Large intestine (tissue), 3 donors: ENCODE results near the gene CEACAM20. TPM values are rescaled to one million over a fixed set of nuclear protein-coding genes. Genes with fewer than 3 reads are reported as not detected.
"Not testable (repeated sequence)": the region's sequence is repeated elsewhere in the genome, so short reads cannot be mapped to it uniquely, and the experiment has no call there.

Source experiments
- DNase-seq, 2 donors: peaks; one replicate each; pipeline versions ENCODE4 v3.0.0 to v3.0.0-alpha.2; 2013
- H3K27ac ChIP-seq: one replicate; pipeline ENCODE4 v1.5.1; 2013; ENCODE audit warnings: low read length
- H3K27me3 ChIP-seq: 2 replicates; pipeline ENCODE4 v1.6.1; 2013; ENCODE audit warnings: low read length; ENCODE audit not compliant: control insufficient read depth, insufficient read depth
- H3K36me3 ChIP-seq: 2 replicates; pipeline ENCODE4 v1.6.1; 2013; ENCODE audit warnings: low read length; ENCODE audit not compliant: control insufficient read depth, insufficient read depth
- H3K4me1 ChIP-seq: one replicate; pipeline ENCODE4 v1.6.1; 2013; ENCODE audit warnings: low read length; ENCODE audit not compliant: control insufficient read depth, insufficient read depth
- H3K4me3 ChIP-seq: one replicate; pipeline ENCODE4 v1.5.1; 2013; ENCODE audit warnings: low read length
- H3K9me3 ChIP-seq: one replicate; pipeline ENCODE4 v1.6.1; 2013; ENCODE audit warnings: mild to moderate bottlenecking, low read depth, low read length, moderate library complexity; ENCODE audit not compliant: control insufficient read depth
- WGBS: methylation state at CpG from one replicate; pipeline ENCODE4 v1.1.5; 2013; ENCODE audit warnings: low lambda C conversion rate; ENCODE audit not compliant: insufficient coverage; 5-methylcytosine and 5-hydroxymethylcytosine counted together
- polyA plus RNA-seq: library from polyadenylated mRNA; unstranded; fragments of 120-200 nt; gene quantifications from one replicate; pipeline ENCODE4 v1.2.1, GENCODE V29; 2013

The CEACAM20 gene
- polyA plus RNA-seq, 1 donor, result 2.6 TPM

DNA sequence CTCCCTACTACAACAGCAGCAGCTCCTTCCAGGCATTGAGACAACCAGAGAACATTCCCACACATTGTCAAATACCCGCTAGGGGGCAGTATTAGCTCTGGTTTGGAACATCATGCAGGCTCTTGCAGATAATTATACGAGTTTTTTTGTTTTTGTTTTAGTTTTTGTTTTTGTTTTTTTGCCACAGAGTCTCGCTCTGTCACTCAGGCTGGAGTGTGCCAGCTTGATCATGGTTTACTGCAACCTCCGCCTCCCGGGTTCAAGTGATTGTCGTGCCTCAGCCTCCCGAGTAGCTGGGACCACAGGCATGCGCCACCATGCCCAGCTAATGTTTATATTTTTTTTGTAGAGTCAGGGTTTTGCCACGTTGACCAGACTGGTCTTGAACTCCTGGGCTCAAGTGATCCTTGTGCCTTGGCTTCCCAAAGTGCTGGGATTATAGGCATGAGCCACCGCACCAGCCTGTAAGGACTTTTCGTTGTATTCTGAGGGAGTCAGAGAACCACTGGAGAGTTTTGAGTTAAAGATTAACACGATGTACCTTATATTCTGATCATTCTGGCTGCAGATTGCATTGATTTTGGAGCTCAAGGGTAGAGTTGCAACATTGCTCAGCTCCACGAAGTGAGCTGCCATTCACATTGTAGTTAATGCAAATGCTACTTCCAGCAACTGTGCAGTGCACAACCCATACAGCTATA, 41.7 kb upstream of the CEACAM20 start:
- 0% methylated on average over 2 of the region's 13 CpGs for WGBS
- peak; percentile 66 to 78 for DNase-seq
- H3K36me3 ChIP-seq, result no peaks in the 10 kb centered on the region
- no peaks in the 10 kb centered on the region for H3K9me3 ChIP-seq
- peak overlapping the region; percentile 11 for H3K27ac ChIP-seq
- no peaks in the 10 kb centered on the region for H3K27me3 ChIP-seq
- peaks cover 30% of the 10 kb centered on the region for H3K4me1 ChIP-seq
- H3K4me3 ChIP-seq, result no peak overlapping the region

DNA sequence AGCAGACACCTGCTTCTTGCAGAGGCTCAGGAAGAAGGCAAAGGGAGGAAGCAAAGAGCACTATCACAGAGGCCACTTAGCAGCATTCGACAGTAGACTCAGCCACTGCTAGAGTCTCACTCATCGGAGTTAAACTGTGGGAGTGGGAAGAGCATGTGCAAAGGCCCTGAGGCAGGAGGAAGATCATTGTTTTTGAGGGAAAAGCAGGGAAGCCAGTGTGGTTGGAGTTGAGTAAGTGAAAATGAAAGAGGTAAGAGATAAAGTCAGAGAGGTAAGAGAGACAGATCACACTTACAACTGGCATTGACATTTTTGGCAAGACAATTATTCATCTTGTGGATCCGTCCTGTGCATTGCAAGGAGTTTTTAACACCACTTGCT, 41.1 kb upstream of the CEACAM20 start:
- Histone ChIP-seq H3K27me3 (no peaks in the 10 kb centered on the region), H3K4me3 (no peak overlapping the region), H3K4me1 (peaks cover 30% of the 10 kb centered on the region), H3K27ac (no peak overlapping the region), H3K36me3 (no peaks in the 10 kb centered on the region), H3K9me3 (no peaks in the 10 kb centered on the region)
- 0% methylated on average over 1 of the region's 3 CpGs for WGBS
- no peak for DNase-seq

DNA sequence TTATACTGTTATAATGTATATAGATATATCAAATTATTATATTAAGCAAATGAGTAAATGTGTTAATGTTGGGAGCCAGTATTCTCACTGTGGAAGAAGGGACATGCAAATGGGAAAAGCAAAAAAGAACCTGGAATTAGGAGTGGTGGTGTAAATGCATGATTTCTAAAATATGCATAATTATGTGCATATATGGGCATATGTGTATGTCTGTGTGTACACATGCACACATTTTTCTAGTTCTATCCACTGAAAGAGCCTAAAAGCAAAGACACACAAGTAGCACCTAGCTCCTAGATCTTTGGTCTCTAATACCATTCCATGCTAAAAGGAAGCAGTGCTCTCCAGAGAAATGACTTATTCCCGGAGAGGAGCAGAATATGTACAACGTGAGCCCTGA, 38.3 kb upstream of the CEACAM20 start:
- Histone ChIP-seq H3K27me3 (no peaks in the 10 kb centered on the region), H3K9me3 (no peaks in the 10 kb centered on the region), H3K4me3 (no peak overlapping the region), H3K36me3 (no peaks in the 10 kb centered on the region), H3K27ac (no peak overlapping the region), H3K4me1 (peaks cover 14% of the 10 kb centered on the region)
- WGBS, result no CpG with 5 or more reads among the region's 2 CpGs
- no peak for DNase-seq

DNA sequence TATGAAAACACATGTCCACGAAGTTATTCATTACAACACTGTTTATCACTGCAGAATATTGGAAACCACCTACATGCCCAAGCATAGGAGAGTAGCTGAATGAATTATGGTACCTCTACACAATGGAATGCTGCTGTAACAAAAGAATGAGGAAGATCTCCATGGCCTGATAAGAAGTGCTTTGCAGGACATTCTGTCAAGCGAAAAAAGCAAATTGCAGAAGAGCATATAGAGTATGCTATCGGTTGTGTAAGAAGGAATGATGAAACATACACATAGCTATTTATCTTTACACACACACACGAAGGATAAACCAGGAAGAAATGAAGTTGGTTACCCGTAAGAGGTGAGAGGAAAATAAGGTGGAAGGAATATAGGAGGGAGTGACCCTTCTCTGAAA, 37.5 kb upstream of the CEACAM20 start:
- Histone ChIP-seq H3K27me3 (no peaks in the 10 kb centered on the region), H3K4me1 (peaks cover 6% of the 10 kb centered on the region), H3K9me3 (no peaks in the 10 kb centered on the region), H3K4me3 (no peak overlapping the region), H3K27ac (no peak overlapping the region), H3K36me3 (no peaks in the 10 kb centered on the region)
- DNase-seq, result no peak
- WGBS, result 70% methylated on average over 4 of the region's 5 CpGs

DNA sequence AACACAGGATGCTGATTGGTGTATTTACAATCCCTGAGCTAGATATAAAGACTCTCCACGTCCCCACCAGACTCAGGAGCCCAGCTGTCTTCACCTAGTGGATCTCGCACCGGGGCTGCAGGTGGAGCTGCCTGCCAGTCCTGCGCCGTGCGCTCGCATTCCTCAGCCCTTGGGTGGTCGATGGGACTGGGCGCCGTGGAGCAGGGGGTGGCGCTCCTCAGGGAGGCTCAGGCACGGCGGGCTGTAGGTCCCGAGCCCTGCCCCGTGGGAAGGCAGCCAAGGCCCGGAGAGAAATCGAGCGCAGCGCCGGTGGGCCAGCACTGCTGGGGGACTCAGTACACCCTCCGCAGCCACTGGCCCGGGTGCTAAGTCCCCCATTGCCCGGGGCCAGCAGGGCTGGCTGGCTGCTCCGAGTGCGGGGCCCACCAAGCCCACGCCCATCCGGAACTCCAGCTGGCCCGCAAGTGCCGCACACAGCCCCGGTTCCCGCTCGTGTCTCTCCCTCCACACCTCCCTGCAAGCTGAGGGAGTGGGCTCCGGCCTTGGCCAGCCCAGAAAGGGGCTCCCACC, 33.7 kb upstream of the CEACAM20 start:
- H3K27me3 ChIP-seq, DNase-seq, H3K9me3 ChIP-seq, H3K4me1 ChIP-seq, H3K4me3 ChIP-seq, H3K27ac ChIP-seq, H3K36me3 ChIP-seq: not testable (repeated sequence)
- WGBS, result no CpG with 5 or more reads among the region's 33 CpGs

DNA sequence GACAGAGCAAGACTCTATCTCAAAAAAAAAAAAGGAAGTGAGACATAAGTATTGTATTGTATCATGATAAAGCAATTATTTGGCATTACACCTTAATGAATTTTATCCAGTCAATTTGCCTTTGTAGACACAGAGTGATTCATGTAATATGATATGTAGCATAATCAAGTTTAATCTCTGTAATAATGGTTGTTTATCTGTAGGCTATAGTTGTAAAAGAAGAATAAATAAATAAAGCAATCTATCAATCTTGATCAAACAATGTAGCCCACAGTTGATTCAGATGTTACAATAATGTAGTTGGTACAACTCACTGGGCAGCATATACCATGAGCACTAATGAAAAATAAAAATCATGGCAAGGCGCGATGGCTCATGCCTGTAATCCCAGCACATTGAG, 28.5 kb upstream of the CEACAM20 start:
- Histone ChIP-seq H3K36me3 (no peaks in the 10 kb centered on the region), H3K27me3 (no peaks in the 10 kb centered on the region), H3K9me3 (no peaks in the 10 kb centered on the region), H3K4me3 (no peak overlapping the region), H3K4me1 (no peaks in the 10 kb centered on the region), H3K27ac (no peak overlapping the region)
- no CpG with 5 or more reads among the region's 2 CpGs for WGBS
- no peak for DNase-seq

DNA sequence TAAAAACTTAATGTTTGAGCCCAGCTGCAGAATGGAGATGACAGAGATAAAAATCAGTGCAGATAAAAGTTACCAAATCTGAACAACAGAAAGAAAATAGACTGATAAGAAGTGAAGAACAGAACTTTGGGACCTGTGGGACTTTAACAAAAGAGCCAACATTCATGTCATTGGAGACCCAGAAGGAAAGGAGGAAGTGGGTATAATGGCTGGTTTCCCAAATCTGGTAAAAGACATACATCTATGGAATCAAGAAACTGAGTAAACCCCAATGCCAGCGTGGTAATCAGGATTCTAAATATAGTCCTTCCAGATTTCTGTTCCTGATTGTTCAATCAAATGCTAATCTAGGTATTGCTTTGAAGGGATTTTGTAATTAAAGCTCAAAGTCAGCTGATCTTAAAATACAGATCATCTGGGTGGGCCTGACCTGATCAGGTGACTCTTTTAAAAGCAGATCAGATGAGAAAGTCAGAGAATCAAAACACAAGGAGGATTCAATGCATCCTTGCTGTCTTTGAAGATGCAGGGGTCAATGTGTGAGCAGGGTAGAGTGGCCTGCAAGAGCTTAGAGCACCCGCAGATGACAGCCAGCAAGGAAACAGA, 25.3 kb upstream of the CEACAM20 start:
- no peaks in the 10 kb centered on the region for H3K27me3 ChIP-seq
- no CpG with 5 or more reads among the region's 2 CpGs for WGBS
- no peak overlapping the region for H3K4me3 ChIP-seq
- no peaks in the 10 kb centered on the region for H3K4me1 ChIP-seq
- no peak for DNase-seq
- H3K27ac ChIP-seq, result no peak overlapping the region
- H3K9me3 ChIP-seq, result no peaks in the 10 kb centered on the region
- no peaks in the 10 kb centered on the region for H3K36me3 ChIP-seq

DNA sequence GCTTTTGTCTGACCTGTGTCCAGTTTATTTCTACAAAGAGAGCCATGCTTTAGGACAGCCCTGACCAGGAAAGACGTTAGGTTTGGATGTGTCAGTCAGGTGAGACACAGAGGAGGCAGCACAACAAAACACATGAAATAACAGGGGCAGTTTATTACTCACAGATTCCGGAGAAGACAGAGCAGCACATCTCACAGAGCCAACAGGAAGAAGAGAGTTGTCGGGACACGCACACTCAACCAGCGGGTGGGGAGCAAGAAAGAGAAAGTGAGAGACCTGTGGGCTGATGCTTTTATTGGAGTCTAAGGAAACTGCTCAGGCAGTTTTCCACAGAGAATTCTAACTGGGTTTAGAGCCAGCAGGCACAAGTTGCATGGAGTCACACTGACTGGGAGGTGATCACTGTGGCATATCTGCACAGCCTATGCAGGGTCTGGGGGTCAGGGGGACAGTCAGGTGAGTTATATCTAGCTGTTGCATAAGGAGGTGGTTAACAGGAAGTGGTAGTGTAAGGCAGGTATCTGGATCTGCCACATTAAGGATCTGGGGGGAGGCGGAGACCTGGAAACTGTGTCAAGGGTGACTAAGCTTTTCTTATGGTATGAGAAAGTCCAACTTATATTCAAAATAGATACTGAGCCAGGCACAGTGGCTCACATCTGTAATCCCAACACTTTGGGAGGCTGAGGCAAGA, 24.1 kb upstream of the CEACAM20 start:
- H3K4me1 ChIP-seq, result no peaks in the 10 kb centered on the region
- no CpG with 5 or more reads among the region's 6 CpGs for WGBS
- no peak overlapping the region for H3K27ac ChIP-seq
- peak in 1 of 2 donors; percentile 80 for DNase-seq
- no peak overlapping the region for H3K4me3 ChIP-seq
- no peaks in the 10 kb centered on the region for H3K36me3 ChIP-seq
- no peaks in the 10 kb centered on the region for H3K9me3 ChIP-seq
- no peaks in the 10 kb centered on the region for H3K27me3 ChIP-seq

DNA sequence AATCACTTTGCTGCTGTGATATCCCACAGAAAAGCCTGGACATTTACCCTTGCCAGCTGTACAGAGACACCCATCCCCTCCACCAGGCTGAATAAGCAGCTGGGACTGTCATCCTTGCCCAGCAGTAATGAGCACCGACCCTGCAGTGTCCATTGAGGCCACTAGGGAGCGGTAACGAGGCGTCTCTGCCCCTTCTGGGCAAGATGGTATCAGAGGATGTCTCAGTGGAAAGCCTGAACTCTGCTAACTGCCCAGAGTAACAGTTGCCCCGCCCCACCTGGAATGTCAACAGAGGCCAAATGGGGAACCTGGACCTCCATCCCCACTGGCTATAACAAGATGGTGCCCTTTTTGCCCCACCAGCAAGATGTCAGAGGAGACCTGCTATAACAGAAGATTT, 22.8 kb upstream of the CEACAM20 start:
- H3K9me3 ChIP-seq, result no peaks in the 10 kb centered on the region
- no peaks in the 10 kb centered on the region for H3K27me3 ChIP-seq
- DNase-seq, result peak in 1 of 2 donors; percentile 34
- H3K27ac ChIP-seq, result no peak overlapping the region
- WGBS, result no CpG with 5 or more reads among the region's 5 CpGs
- H3K36me3 ChIP-seq, result no peaks in the 10 kb centered on the region
- H3K4me3 ChIP-seq, result no peak overlapping the region
- H3K4me1 ChIP-seq, result no peaks in the 10 kb centered on the region

DNA sequence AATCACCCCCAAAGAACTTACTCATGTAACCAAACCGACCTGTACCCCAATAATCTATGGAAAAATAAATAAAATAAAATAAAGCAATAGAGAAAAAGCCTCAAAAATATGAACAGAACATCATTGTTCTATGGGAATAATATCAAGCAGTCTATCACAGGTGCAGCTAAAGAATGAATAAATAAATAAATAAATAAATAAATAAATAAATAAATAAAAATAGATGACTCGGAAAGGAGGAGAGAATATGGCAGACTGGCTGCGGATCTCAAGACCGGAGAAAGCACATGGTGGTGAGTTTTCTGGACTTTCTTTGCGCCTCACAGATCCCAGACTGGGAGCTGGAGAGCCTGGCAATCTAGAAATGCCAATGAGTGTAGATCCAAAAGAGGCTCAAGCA, 22.4 kb upstream of the CEACAM20 start:
- Histone ChIP-seq H3K4me3 (no peak overlapping the region), H3K27me3 (no peaks in the 10 kb centered on the region), H3K4me1 (no peaks in the 10 kb centered on the region), H3K27ac (no peak overlapping the region), H3K9me3 (no peaks in the 10 kb centered on the region), H3K36me3 (no peaks in the 10 kb centered on the region)
- DNase-seq, result no peak
- WGBS, result 69% methylated on average over 2 of the region's 5 CpGs
